GM12878 (cell line): Measurements from ENCODE around the gene ICE2. TPM values are rescaled to one million over a fixed set of nuclear protein-coding genes. Genes with fewer than 3 reads are reported as not detected.

Experiments
- ATAC-seq: fragments of 200-7000 bp; cut with Tn5 transposase; 3 replicates; pipeline ENCODE4 v1.9.1; 2020; ENCODE audit warnings: mild to moderate bottlenecking, moderate library complexity
- BruUV-seq: library from RNA; stranded (reverse); fragments of 400-500 nt; replicated peaks from 2 replicates; lab custom pipeline; 2021; lab: Mats Ljungman, UMichigan
- CTCF ChIA-PET: fragments of 300-600 bp; sonication (Branson Sonifier 250); formaldehyde crosslinking; extraction: SDS; loops from one replicate; lab custom pipeline; 2021; ENCODE audit warnings: inconsistent platforms; lab: Yijun Ruan, JAX
- POLR2A ChIA-PET: fragments of 350-600 bp; formaldehyde crosslinking; extraction: SDS; loops from one replicate; lab custom pipeline; 2021; ENCODE audit warnings: inconsistent platforms; lab: Charles Lee
- RAD21 ChIA-PET: fragments of 300-600 bp; sonication (Branson Sonifier 250); formaldehyde crosslinking; loops from one replicate; lab custom pipeline; 2023; ENCODE audit warnings: antibody characterized with exemption; ENCODE audit not compliant: unreplicated experiment; lab: Charles Lee
- SMC1A ChIA-PET: fragments of 300-600 bp; sonication (Branson Sonifier 250); formaldehyde crosslinking; loops from one replicate; lab custom pipeline; 2023; ENCODE audit not compliant: unreplicated experiment, uncharacterized antibody; lab: Charles Lee
- DNase-seq: peaks from one replicate; pipeline ENCODE4 v3.0.0-alpha.2; 2011; ENCODE audit warnings: low read depth, low spot score
- FAIRE-seq: peaks from 3 replicates; lab custom pipeline; 2011; peaks lifted over from hg19 to GRCh38; lab: Jason Lieb, UNC
- H2AFZ ChIP-seq: 2 replicates; pipeline ENCODE4 v1.6.0; 2011; ENCODE audit warnings: low read depth, low read length, control low read depth; ENCODE audit not compliant: control insufficient read depth
- H3K27ac ChIP-seq: 2 replicates; pipeline ENCODE4 v1.5.1; 2011; ENCODE audit warnings: control low read depth; ENCODE audit not compliant: control insufficient read depth, insufficient read depth
- H3K27me3 ChIP-seq, 2 experiments: replicated peaks in 1 of 2; 2 replicates each; pipeline versions ENCODE4 v1.6.0 to v1.6.1; 2011; ENCODE audit warnings: low read length in 1 of 2; ENCODE audit not compliant: control insufficient read depth in 2 of 2, insufficient read depth in 2 of 2
- H3K36me3 ChIP-seq, 2 experiments: 2 replicates each; pipeline ENCODE4 v1.5.1; 2011; ENCODE audit warnings: low read length in 1 of 2; ENCODE audit not compliant: control insufficient read depth in 2 of 2, insufficient read depth in 2 of 2
- H3K4me1 ChIP-seq: 2 replicates; pipeline ENCODE4 v1.6.1; 2011; ENCODE audit warnings: mild to moderate bottlenecking, low read length, moderate library complexity, mixed read lengths; ENCODE audit not compliant: control insufficient read depth, insufficient read depth
- H3K4me2 ChIP-seq: 2 replicates; pipeline ENCODE4 v1.6.0; 2011; ENCODE audit warnings: control low read depth; ENCODE audit not compliant: control insufficient read depth, insufficient read depth
- H3K4me3 ChIP-seq: fragments of 200-600 bp; sonication (generic); 2 replicates; pipeline ENCODE4 v1.5.1; 2016
- H3K79me2 ChIP-seq: 2 replicates; pipeline ENCODE4 v1.6.0; 2011; ENCODE audit warnings: low read length; ENCODE audit not compliant: control insufficient read depth, insufficient read depth
- H3K9ac ChIP-seq: 2 replicates; pipeline ENCODE4 v1.8.0; 2011; ENCODE audit warnings: low read length, control low read depth, mixed read lengths; ENCODE audit not compliant: control insufficient read depth, insufficient read depth
- H3K9me3 ChIP-seq: replicated peaks from 3 replicates; pipeline ENCODE4 v1.5.1; 2011; ENCODE audit warnings: mild to moderate bottlenecking, low read length; ENCODE audit not compliant: control insufficient read depth, insufficient read depth
- H4K20me1 ChIP-seq: 2 replicates; pipeline ENCODE4 v1.6.0; 2011; ENCODE audit not compliant: control insufficient read depth, insufficient read depth
- BCL11A ChIP-seq: IDR thresholded peaks from 2 replicates; pipeline ENCODE4 v1.6.1; 2011; ENCODE audit warnings: low read depth, low read length
- CTCF ChIP-seq, 3 experiments: IDR thresholded peaks in 2 of 3; conservative IDR thresholded peaks in 1 of 3; 2 replicates each; pipeline ENCODE4 v1.5.1; 2011; ENCODE audit warnings: low read depth in 3 of 3, low read length in 3 of 3, mild to moderate bottlenecking in 3 of 3, control low read depth in 2 of 3, moderate library complexity in 2 of 3, inconsistent platforms in 1 of 3, mixed read lengths in 1 of 3; ENCODE audit not compliant: control insufficient read depth in 2 of 3, insufficient read depth in 1 of 3; ENCODE audit errors: extremely low read depth in 1 of 3
- E2F8 ChIP-seq: fragments of 450-650 bp; IDR thresholded peaks from 2 replicates; pipeline ENCODE4 v1.6.1; 2018; ENCODE audit warnings: mild to moderate bottlenecking, low read depth, moderate library complexity; ENCODE audit not compliant: partially characterized antibody
- NFIC ChIP-seq: IDR thresholded peaks from 2 replicates; pipeline ENCODE4 v1.6.1; 2012; ENCODE audit warnings: low read depth, mild to moderate bottlenecking, inconsistent platforms, low read length, moderate library complexity
- NFXL1 ChIP-seq: fragments of 450-650 bp; IDR thresholded peaks from 2 replicates; pipeline ENCODE4 v1.6.1; 2017; ENCODE audit warnings: antibody characterized with exemption, mild to moderate bottlenecking, borderline replicate concordance
- POLR2AphosphoS5 ChIP-seq: IDR thresholded peaks from 2 replicates; pipeline ENCODE4 v1.6.1; 2011; ENCODE audit warnings: mild to moderate bottlenecking, low read length, inconsistent platforms
- RCOR1 ChIP-seq: conservative IDR thresholded peaks from 2 replicates; pipeline ENCODE4 v1.6.1; 2012; ENCODE audit warnings: low read depth, low read length, improper control_type of control experiment
- SUPT20H ChIP-seq: IDR thresholded peaks from 2 replicates; pipeline ENCODE4 v1.6.1; 2011; ENCODE audit warnings: low read depth, mild to moderate bottlenecking, low read length, moderate library complexity, borderline replicate concordance; ENCODE audit not compliant: control insufficient read depth
- TBL1XR1 ChIP-seq: IDR thresholded peaks from 2 replicates; pipeline ENCODE4 v1.6.1; 2012; ENCODE audit warnings: low read depth, low read length, improper control_type of control experiment
- ZNF592 ChIP-seq: fragments of 450-650 bp; IDR thresholded peaks from 2 replicates; pipeline ENCODE4 v1.6.1; 2017; ENCODE audit warnings: mild to moderate bottlenecking, moderate library complexity
- WGBS: methylation state at CpG from one replicate; pipeline ENCODE4 v1.1.6; 2016; ENCODE audit warnings: low lambda C conversion rate; ENCODE audit not compliant: insufficient replicate concordance, insufficient coverage; ENCODE audit errors: missing lambda C conversion rate; 5-methylcytosine and 5-hydroxymethylcytosine counted together
- in situ Hi-C: fragments of 300-500 bp; cut with MboI; formaldehyde crosslinking; loops from 9 replicates; pipeline ENCODE4 v1.14.3; 2018; ENCODE audit warnings: mixed read lengths
- intact Hi-C: fragments of 100-400 bp; cut with micrococcal nuclease; formaldehyde crosslinking; loops from one replicate; pipeline ENCODE4 v1.14.2; 2022; ENCODE audit not compliant: unreplicated experiment
- polyA plus RNA-seq, 11 experiments: library from polyadenylated mRNA; depleted of rRNA in 4 of 11; unstranded in 6 of 11; stranded (reverse) in 5 of 11; fragments of >200 nt; fragmentation: Nextera tagmentation in 4 of 11; fragmentation: Illumina TruSeq in 1 of 11; extraction: Ambion mirVana in 4 of 11; extraction: Trizol in 1 of 11; gene quantifications; 1 replicate in 1 of 11; 2 replicates in 10 of 11; pipeline versions ENCODE4 v1.2.1 to v1.2.3, GENCODE V29; 2011 to 2016; ENCODE audit warnings: inconsistent platforms in 2 of 11, missing spikeins in 2 of 11, low read depth in 1 of 11
- total RNA-seq, 4 experiments: library from RNA; depleted of rRNA in 3 of 4; stranded (reverse); fragments of >200 nt in 3 of 4; fragmentation: Illumina TruSeq in 1 of 4; extraction: Trizol in 1 of 4; gene quantifications; 2 replicates each; pipeline versions ENCODE4 v1.2.1 to v1.2.3, GENCODE V29; 2013 to 2021

The ICE2 gene
- total and polyA plus RNA-seq, 10 of the 15 experiments (the other 5 are each of a cell fraction or from before 2014, with no cell fraction given): 14.2 to 62.0 (median 44.9) TPM

GRCh38 chr15:60379185-60379524 lies 99.8 kb downstream of the ICE2 start (continued):
- TF ChIP-seq E2F8 (no peak), NFXL1 (no peak)
- TF ChIP-seq, all 136 proteins: peak for 0

DNA sequence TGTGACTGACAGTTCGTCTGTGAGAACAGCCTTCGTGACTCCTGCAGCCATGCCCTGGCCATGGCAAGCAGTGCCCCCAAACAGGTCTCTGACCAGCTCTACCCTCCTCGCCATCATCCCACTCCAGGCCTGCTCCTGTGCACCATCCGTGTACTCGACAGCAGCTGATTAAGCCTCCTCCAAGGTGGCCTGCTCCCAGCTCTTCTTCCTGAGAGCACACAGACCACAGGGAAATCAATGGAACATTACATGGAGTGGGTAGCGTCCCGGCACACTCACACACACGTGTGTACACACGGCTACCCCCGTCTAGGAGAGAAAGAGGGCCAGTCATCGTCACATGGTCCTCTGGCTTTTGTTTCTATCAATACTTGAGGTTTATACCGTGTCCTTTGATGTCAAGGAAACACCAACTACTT lies 102.3 kb downstream of the ICE2 start:
- no peaks in the 10 kb centered on the region for H3K79me2 ChIP-seq
- peaks cover 0 to 13% of the 10 kb centered on the region in 2 experiments; a peak in 3 of 4 replicates for H3K36me3 ChIP-seq
- ChIA-PET SMC1A (no interaction called here), CTCF (interaction anchor here (1.0 kb wide), 2 partner anchors 14 to 15 kb away, joined by 3 read pairs; no protein-coding TSS in a partner anchor), RAD21 (no interaction called here), POLR2A (no interaction called here)
- H3K4me3 ChIP-seq: no peak overlapping the region
- no peak overlapping the region for H3K4me2 ChIP-seq
- DNase-seq (no peak), ATAC-seq (no peak), FAIRE-seq (no peak)
- intact Hi-C loops (no loop called here), in situ Hi-C loops (no loop called here)
- no peaks in the 10 kb centered on the region for H3K9me3 ChIP-seq
- no peaks in the 10 kb centered on the region for H3K27me3 ChIP-seq
- H3K4me1 ChIP-seq: no peaks in the 10 kb centered on the region
- H3K9ac ChIP-seq: no peak overlapping the region
- BruUV-seq: no TSS peak
- no peak overlapping the region for H2AFZ ChIP-seq
- WGBS: 91% methylated on average over 12 of the region's 12 CpGs
- no peak overlapping the region for H3K27ac ChIP-seq
- no peaks in the 10 kb centered on the region; the same call in 1 of the 2 replicates for H4K20me1 ChIP-seq
- TF ChIP-seq ZNF592: no peak
- no peak for TF ChIP-seq RCOR1
- TF ChIP-seq TBL1XR1: no peak
- TF ChIP-seq CTCF (IDR thresholded peaks at IDR 0.05 in 2 of 3, conservative IDR thresholded peaks at IDR 0.05 in 1 of 3; ENCODE audit: control insufficient read depth in 2 of 3, extremely low read depth in 1 of 3, insufficient read depth in 1 of 3, low read depth in 3 of 3, low read length in 3 of 3): no peak
- TF ChIP-seq SUPT20H: no peak
- no peak for TF ChIP-seq BCL11A
- no peak for TF ChIP-seq NFIC
- TF ChIP-seq POLR2AphosphoS5: no peak
